ENCODE measurements around the gene PEPD.

Gene PEPD

DNA sequence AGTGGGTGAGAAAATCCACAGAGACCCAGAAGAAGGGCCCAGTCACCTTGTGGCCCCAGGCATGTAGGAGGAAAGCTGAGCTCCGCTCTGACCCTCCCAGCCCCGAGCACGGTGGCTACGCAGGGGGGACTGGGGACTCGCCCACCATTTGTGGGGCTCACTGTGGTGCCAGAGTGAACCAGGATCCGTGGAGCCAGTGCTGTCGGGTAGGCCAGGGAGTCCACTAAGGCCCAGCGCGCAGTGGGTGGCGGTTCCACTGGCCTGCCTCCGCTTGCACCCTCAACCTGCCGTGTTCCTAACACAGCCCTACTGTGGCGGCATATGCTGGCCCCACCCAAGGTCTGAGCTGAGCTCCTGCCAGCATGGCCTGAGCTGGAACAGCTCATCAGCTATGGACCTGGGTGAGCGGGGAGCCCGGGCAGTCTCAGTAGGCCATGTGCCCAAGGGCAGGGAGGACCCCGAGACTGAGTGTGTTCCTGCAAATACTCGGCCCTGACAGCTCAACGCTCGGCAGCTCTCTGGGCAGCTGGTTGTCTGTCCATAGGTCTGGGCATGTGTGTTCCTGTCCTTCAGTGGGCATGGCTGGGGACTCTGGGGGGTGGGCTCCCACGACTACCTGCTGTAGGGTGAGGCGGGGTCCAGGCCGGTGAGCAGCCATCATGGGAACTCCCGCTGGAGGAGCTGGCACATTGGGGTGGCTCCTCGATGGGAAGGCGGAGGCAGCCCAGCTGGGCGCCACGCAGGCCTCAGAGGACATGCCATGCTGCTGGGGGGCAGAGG is 111.5 kb downstream of the PEPD start:
- no peak overlapping the region for H3K4me3 ChIP-seq (ENCODE audit: low read length, poor library complexity, severe bottlenecking)
- H3K36me3 ChIP-seq (ENCODE audit: insufficient read depth, low read length): no peaks in the 10 kb centered on the region
- H3F3A ChIP-seq (ENCODE audit: low read depth): no peaks in the 10 kb centered on the region
- H3K4me2 ChIP-seq (ENCODE audit: low read depth, low read length, poor library complexity, severe bottlenecking): no peak overlapping the region
- H3K27me3 ChIP-seq (ENCODE audit: insufficient read depth, low read length, poor library complexity, severe bottlenecking): no peaks in the 10 kb centered on the region
- no peak overlapping the region for H2AFZ ChIP-seq (ENCODE audit: low read length)
- no peaks in the 10 kb centered on the region for H4K20me1 ChIP-seq (ENCODE audit: insufficient read depth, low read length, poor library complexity, severe bottlenecking)
- H3K9ac ChIP-seq (ENCODE audit: low read depth, low read length, poor library complexity, severe bottlenecking): no peak overlapping the region
- no peaks in the 10 kb centered on the region for H3K79me2 ChIP-seq (ENCODE audit: insufficient read depth, low read length)
- TF ChIP-seq, protein P1, sequence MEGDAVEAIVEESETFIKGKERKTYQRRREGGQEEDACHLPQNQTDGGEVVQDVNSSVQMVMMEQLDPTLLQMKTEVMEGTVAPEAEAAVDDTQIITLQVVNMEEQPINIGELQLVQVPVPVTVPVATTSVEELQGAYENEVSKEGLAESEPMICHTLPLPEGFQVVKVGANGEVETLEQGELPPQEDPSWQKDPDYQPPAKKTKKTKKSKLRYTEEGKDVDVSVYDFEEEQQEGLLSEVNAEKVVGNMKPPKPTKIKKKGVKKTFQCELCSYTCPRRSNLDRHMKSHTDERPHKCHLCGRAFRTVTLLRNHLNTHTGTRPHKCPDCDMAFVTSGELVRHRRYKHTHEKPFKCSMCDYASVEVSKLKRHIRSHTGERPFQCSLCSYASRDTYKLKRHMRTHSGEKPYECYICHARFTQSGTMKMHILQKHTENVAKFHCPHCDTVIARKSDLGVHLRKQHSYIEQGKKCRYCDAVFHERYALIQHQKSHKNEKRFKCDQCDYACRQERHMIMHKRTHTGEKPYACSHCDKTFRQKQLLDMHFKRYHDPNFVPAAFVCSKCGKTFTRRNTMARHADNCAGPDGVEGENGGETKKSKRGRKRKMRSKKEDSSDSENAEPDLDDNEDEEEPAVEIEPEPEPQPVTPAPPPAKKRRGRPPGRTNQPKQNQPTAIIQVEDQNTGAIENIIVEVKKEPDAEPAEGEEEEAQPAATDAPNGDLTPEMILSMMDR (conservative IDR thresholded peaks at IDR 0.05; ENCODE audit: low read length): no peak
- no peak for TF ChIP-seq EZH2phosphoT487 (IDR thresholded peaks at IDR 0.05; ENCODE audit: borderline replicate concordance)
- H3K9me3 ChIP-seq (ENCODE audit: insufficient read depth, low read depth, low read length): no peaks in the 10 kb centered on the region
- no peaks in the 10 kb centered on the region for H3K4me1 ChIP-seq (ENCODE audit: insufficient read depth, low read length, poor library complexity, severe bottlenecking)
- no peaks in the 10 kb centered on the region for H3K9me2 ChIP-seq (replicated peaks; ENCODE audit: low read depth, low read length)

- Histone ChIP-seq H4K20me1 (ENCODE audit: insufficient read depth, low read length, poor library complexity, severe bottlenecking) (no peaks in the 10 kb centered on the region), H3K4me1 (ENCODE audit: insufficient read depth, low read length, poor library complexity, severe bottlenecking) (no peaks in the 10 kb centered on the region), H3F3A (ENCODE audit: low read depth) (no peaks in the 10 kb centered on the region), H3K27me3 (ENCODE audit: insufficient read depth, low read length, poor library complexity, severe bottlenecking) (no peaks in the 10 kb centered on the region), H3K79me2 (ENCODE audit: insufficient read depth, low read length) (no peaks in the 10 kb centered on the region), H3K9ac (ENCODE audit: low read depth, low read length, poor library complexity, severe bottlenecking) (no peak overlapping the region), H3K36me3 (ENCODE audit: insufficient read depth, low read length) (no peaks in the 10 kb centered on the region), H3K9me3 (ENCODE audit: insufficient read depth, low read depth, low read length) (no peaks in the 10 kb centered on the region), H2AFZ (ENCODE audit: low read length) (no peak overlapping the region), H3K9me2 (replicated peaks; ENCODE audit: low read depth, low read length) (no peaks in the 10 kb centered on the region), H3K4me2 (ENCODE audit: low read depth, low read length, poor library complexity, severe bottlenecking) (no peak overlapping the region), H3K4me3 (ENCODE audit: low read length, poor library complexity, severe bottlenecking) (no peak overlapping the region)
- TF ChIP-seq EZH2phosphoT487 (IDR thresholded peaks at IDR 0.05; ENCODE audit: borderline replicate concordance): no peak
- TF ChIP-seq, protein P1 (conservative IDR thresholded peaks at IDR 0.05; ENCODE audit: low read length): no peak
Measured at GRCh38 chr19:33408538-33409434, 112.8 kb downstream of the PEPD start.

DNA sequence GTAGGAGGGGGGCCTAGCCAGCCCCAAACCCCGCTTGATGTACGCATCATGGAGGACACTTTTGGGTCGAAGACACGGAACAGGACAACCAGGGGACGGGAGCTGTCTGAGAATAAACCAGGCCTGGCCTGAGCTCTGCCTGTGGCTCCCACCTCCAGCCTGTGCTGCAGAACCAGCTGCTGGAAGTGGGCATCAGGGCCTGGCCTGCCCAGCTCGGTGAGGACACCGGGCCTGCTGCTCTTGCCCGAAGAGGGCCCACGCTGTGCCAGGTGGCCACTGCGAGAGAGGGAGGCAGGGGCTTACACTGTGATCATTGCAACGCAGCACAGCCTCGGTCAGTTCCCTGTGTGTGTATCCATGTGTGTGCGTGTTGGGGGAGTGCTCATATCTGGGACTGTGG is 113.5 kb downstream of the PEPD start:
- Histone ChIP-seq H3K79me2 (ENCODE audit: insufficient read depth, low read length) (no peaks in the 10 kb centered on the region), H3K36me3 (ENCODE audit: insufficient read depth, low read length) (no peaks in the 10 kb centered on the region), H3K4me2 (ENCODE audit: low read depth, low read length, poor library complexity, severe bottlenecking) (no peak overlapping the region), H3K9me2 (replicated peaks; ENCODE audit: low read depth, low read length) (no peaks in the 10 kb centered on the region), H3K27me3 (ENCODE audit: insufficient read depth, low read length, poor library complexity, severe bottlenecking) (no peaks in the 10 kb centered on the region), H3F3A (ENCODE audit: low read depth) (no peaks in the 10 kb centered on the region), H3K4me3 (ENCODE audit: low read length, poor library complexity, severe bottlenecking) (no peak overlapping the region), H2AFZ (ENCODE audit: low read length) (no peak overlapping the region), H3K4me1 (ENCODE audit: insufficient read depth, low read length, poor library complexity, severe bottlenecking) (no peaks in the 10 kb centered on the region), H4K20me1 (ENCODE audit: insufficient read depth, low read length, poor library complexity, severe bottlenecking) (no peaks in the 10 kb centered on the region), H3K9ac (ENCODE audit: low read depth, low read length, poor library complexity, severe bottlenecking) (no peak overlapping the region), H3K9me3 (ENCODE audit: insufficient read depth, low read depth, low read length) (no peaks in the 10 kb centered on the region)
- TF ChIP-seq EZH2phosphoT487 (IDR thresholded peaks at IDR 0.05; ENCODE audit: borderline replicate concordance): no peak
